ENCODE results near the gene MAP4K2.
"Not testable (repeated sequence)": the region's sequence is repeated elsewhere in the genome, so short reads cannot be mapped to it uniquely, and the experiment has no call there.

MAP4K2 gene

DNA sequence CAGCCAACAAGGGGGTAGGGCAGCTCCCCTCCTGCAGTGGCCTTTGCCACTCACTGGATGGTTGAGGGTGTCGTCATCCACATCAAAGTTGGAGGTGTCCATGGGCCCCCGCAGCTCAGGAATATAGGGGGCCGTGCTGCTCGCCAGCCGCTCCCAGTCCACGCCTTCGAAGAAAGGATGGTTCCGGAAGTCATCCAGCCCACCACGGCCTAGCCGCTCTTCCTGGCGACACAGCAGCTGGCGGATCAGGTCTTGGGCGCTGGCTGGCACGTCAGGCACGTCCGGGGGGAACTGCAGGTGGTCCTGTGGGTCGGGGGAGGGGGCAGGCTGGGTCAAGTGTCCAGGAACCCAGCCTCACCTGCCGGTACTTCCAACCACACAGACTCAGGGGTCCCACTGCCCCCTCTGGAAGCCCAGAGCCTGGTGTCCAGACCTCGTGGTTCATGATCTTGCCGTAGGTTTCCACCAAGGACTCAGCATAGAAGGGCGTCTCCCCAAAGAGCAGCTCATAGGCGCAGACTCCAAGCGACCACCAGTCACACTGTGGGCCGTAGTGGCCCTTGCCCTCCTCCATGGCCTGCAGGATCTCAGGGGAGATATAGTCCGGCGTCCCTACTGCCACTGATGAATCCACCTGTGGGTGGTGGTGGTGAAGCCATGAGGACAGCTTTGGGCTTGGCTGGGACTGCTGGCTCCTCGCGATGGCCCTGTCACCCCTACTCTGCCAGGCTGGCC, 35.8 kb upstream of the MAP4K2 start:
- DNase-seq, result no peak

DNA sequence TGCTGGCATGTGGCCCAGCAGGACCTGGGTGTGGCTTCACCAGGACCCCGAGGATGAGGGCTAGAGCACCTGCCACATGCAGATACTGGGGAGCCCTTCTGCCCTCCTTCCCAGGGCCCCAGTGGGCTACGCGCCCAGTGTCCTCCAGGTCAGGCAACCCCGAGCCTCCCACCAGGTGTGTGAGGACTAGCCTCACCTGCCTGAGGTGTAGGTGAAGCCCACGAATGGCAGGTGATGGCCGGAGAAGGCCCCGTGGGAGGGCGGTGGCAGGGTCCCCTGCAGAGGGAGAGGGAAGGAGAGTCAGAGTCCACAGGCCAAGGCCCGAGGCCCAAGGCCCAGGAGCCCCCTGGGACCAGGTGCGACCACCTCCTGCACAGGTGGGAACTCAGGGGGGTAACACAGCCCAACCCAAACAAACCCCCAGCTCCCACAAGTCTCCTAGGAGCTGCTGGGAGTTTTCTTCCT, 34.9 kb upstream of the MAP4K2 start:
- DNase-seq, result no peak

DNA sequence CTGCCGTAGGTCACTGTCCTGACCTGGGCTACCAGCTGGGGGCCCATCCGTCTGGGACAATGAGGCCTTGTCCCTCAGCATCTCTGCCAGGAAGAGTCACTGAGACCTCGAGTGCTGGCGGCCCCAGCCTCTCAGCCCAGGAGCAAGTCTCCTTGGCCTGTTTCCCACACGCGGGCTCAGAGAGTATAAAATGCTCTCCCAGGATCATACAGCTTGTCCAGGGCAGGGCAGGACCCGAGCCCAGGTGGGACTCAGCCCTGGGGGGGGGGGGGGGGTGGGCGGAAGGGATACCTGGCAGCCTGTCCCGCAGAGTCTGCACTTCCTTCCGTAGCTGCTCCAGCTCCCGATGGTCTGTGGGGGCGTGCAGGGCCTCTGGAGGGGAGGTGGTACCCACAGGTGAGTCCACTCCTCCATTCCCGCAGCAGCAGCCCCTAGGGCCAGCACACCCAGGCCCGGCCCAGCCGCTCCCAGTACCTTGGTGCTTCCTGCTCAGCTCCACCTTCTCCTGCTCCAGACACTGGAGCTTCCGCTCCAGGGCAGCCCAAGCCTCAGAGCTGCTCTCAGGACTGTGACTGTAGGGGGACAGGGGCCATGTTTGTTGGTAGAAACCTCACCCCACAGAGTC, 33.5 kb upstream of the MAP4K2 start:
- DNase-seq, result no peak

DNA sequence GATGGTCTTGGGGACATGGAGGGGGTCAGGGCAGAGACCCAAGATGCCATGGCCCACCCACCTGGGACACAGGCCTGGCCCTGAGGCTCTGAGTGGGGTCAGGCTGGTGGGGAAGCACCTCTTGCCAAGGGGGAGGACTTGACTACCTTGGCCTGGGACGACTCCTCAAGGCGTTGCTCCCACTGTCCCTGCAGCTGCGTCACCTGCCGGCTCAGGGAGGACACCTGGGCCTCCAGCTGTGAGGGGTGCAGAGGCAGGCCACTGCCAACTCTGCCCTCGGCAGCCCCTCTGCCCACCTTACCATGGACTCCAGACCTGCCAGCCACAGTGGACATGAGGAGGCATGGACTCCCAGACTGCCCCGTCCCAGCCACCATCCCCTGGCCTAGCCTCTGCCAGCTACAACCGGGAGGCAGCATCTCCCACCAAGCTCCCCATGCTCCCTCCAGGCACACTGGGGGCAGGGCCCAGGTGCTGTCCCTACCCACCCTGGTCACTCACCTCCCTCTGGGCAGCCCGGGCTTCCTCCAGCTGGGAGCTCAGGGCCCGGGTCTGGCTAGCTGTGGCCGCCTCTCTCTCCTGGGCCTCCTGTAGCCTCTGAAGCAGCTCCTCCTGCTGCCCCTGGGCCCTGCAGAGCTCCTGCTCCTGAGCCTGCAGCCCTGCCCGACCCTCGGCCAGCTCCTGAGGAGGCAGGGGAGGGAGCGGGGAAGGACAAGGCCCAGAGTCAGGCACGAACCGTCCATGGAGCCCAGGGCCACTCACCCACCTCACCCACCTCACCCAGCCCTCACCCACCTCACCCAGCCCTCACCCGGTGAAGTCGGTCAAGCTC, 32.8 kb upstream of the MAP4K2 start:
- DNase-seq, result no peak

DNA sequence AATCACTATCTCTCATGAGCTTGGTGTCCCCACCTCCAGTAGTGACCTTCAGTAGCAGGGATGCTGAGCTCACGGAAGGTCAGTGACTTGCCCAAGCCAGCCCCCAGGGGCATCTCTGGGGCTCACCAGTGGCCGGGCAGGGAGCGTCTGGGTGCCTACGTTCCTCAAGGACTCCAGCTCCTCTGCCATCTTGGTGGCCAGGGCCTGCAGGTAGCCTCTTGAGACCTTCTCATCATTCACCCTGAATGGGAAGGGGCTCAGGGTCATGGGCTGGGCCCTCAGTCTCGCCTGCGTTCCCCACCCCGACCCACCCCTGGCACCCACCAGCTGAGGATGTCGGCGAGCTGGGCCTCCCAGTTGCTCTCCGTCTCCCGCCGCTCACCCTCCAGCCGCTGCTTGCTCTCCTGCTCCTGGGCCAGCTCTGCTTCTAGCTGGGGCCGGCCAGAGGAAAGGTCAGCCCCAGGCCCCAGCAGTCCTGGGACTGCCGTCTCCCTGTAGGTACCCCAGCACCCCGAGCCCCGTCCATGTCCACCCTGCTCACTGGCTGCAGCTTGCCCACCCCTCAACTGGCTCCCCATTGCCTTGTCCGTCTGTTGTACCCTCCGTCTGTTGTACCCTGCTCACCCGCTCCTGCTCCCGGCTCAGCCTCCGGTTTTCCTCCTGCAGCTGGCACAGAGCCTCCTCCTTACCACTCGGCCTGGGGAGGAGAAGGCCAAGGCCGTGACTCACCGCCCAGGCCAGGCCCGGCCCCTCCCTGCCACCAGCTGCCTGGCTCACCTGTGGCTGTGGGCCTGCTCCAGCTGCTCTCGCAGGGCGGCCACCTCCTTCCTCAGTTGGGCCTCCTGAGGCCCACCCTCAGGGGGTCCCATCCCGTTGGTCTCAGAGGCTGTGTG, 32.0 kb upstream of the MAP4K2 start:
- DNase-seq, result no peak

DNA sequence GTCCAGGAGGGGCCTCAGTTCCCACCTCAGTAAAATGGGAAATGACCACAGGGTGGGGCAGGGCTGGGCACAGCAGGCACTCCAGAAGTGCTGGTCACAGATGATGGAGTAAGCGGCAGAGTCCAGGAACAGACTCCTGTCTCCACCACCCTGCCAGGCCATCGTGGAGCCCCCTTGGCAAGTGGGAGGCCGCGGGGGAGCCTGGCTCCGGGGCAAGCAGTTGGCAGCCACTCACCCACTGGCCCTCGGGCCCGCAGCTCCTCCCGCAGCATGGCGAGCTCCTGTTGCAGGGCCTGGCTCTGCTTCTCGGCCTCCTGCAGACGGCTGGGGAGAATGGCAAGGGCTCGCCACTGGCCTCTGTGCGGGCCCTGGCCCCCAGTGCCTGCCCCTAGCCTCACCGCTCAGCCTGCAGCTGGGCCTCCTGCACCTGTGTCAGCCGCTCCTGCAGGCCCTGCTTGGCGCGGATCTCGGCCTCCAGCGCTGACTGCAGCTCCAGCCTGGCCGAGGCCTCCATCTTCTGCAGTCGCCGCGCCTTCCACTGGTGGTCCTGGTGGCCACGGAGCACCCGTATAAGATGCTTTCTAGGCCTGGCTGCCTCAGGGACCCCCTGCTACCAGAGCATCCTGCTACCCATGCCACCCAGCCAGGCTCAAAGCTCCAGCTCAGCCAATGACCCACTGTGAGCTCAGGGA, 31.2 kb upstream of the MAP4K2 start:
- no peak for DNase-seq

GRCh38 chr11:64833509-64833908, 30.5 kb upstream of the MAP4K2 start:
- no peak for DNase-seq

DNA sequence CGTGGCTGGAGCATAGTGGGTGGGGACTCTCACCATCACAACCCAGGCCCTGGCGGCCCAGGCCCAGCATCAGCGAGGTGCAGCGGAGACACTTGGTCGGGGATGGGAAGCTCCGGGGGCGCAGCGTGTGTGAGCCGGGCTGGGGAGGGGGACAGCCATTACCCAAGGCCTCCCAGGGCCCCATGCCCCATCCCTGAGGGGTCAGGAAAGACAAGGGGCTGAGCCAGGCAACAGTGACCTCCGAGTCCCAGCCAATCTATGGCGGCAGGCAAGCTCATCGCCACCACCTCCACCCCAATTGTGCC, 30.1 kb upstream of the MAP4K2 start:
- DNase-seq, result no peak

DNA sequence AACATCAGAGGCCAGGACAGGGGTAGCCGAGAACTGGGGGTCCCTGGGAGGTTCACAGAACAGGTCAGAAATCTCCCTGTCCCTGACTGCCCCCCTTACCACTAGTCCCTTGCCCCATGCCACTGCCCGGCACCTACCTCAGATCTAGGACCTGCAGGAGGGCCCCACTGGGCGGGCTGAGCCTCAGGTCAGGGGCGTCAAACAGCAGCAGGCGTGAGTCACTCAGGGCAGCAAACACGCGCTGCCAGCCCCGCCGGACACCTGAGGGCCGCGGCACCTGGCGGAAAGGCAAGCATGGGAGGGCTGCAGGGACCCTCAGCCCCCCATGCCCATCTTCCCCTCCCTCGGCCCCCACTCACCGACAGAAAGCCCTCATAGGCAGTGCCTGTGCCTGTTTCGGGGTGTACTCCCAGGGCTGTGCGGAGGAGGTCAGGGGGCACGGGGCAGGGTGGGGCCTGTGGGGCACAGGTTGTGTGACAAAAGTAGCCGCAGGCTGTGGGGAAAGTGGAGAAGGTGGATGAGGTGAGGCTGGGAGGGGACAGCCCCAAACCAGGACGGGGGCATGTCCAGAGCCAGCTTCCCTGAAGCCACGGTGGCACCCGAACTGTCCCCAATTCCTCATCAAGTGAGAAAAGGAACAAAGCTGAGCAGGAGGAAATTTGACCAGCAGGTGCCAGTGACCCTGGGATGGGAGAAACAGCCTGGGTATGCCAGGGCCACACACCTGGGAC, 29.6 kb upstream of the MAP4K2 start:
- no peak for DNase-seq

GRCh38 chr11:64831411-64831891, 28.4 kb upstream of the MAP4K2 start:
- DNase-seq, result no peak

GRCh38 chr11:64829536-64830251, 26.7 kb upstream of the MAP4K2 start:
- DNase-seq, result no peak

GRCh38 chr11:64827451-64827839, 24.4 kb upstream of the MAP4K2 start:
- DNase-seq, result no peak

- no peak for DNase-seq
Measured at GRCh38 chr11:64826578-64827450, 23.8 kb upstream of the MAP4K2 start.

- DNase-seq, result no peak
Measured at GRCh38 chr11:64826062-64826461, 23.0 kb upstream of the MAP4K2 start.

DNA sequence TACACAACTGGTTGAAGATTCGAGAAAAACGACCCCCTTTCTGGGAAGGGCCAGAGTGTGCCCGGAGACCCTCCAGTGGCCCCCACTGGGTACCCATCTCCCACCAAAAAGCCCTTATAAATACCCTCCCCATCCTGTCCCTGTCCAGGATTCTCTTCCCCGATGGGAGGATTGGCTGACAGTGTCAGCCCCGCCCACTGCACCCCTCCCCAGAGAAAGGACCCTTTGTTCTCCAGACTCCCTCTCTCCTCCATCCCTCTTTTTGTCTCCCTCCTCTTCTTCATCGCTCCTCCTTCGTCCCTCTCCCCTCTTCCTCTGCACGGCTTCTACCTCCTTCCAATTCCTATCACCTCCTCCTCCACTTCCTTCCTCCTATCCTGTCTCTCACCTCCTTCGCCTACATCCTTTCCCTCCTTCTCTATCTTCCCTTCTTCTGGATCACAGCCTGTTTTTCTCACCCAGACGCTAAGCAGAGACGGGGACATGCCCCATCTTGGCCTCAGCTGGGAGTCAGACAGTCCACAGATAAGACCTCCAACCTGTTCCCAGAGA, 20.6 kb upstream of the MAP4K2 start:
- no peak for DNase-seq

DNA sequence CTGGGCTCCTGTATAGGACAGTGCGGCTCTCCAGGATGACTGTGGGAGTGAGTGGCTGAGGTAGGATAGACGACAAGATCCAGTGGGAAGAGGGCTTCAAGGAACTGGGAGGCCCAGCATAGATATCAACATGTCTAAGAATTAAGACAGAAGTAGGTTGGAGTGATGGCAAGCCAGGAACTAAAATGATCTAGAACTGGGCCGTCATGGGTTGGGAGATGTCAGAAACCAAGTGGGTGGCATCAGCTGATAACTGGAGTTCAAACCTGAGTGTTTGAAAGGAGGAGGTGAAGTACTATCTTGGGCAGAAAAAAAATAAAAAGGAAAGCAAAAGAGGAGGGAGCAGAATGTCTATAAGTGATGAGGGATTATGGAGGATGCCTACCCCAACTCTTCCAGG, 14.5 kb upstream of the MAP4K2 start:
- no peak for DNase-seq

DNA sequence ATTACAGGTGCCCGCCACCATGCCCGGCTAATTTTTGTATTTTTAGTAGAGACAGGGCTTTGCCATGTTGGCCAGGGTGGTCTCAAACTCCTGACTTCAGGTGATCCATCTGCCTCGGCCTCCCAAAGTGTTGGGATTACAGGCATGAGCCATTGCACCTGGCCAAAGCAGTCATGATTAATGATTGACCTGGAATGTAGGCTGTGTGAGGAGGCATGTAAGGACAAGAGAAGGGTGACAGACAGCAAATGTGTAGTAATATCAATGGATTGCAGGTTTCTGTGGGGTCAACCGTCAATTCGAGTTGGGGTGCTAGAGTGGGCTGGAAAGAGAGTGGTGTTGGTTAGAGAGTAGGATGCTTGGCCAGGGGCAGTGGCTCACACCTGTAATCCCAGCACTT, 12.4 kb upstream of the MAP4K2 start:
- DNase-seq, result not testable (repeated sequence)

- DNase-seq, result no peak
Measured at GRCh38 chr11:64814712-64815187, 11.7 kb upstream of the MAP4K2 start.

DNA sequence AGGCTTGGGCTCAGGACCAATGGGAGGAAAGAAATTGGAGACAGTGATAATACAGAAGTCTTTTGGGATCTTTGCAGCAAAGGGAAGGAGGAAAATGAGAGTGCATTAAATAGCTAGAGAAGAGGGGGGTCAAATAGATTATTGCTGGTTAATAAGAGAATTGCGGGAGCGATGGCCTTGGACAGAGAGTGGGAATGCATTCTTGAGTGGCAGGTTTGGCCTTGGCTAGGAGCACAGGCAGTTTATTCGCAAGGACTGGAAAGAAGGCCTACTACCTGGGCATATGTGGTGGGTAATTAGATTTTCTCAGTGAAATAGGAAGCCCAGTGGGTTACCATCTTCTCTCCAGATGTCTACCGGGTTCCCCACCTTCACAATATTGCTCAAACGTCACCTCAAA, 10.8 kb upstream of the MAP4K2 start:
- DNase-seq, result no peak

Measured in NCI-H1105 treated with DMSO at 0.1 percent for 48 hours (cell line).